Small intestine (tissue), 7 donors: ENCODE data around the gene MMP11. TPM values are rescaled to one million over a fixed set of nuclear protein-coding genes. Genes with fewer than 3 reads are reported as not detected.

Experiments used
- DNase-seq, 2 donors: peaks; one replicate each; pipeline versions ENCODE4 v3.0.0 to v3.0.0-alpha.2; 2013
- FAIRE-seq: peaks from 2 replicates; lab custom pipeline; 2012; peaks lifted over from hg19 to GRCh38; lab: Jason Lieb, UNC
- H3K27ac ChIP-seq, 3 donors: one replicate each; pipeline ENCODE4 v1.5.1; 2013; ENCODE audit warnings: low read length in 2 of 3, mild to moderate bottlenecking in 2 of 3, control low read depth in 1 of 3, inconsistent platforms in 1 of 3, low read depth in 1 of 3, moderate library complexity in 1 of 3
- H3K27me3 ChIP-seq, 3 donors: one replicate each; pipeline ENCODE4 v1.6.1; 2013; ENCODE audit warnings: low read length in 3 of 3, inconsistent platforms in 1 of 3; ENCODE audit not compliant: control insufficient read depth in 3 of 3, insufficient read depth in 3 of 3
- H3K36me3 ChIP-seq, 3 donors: one replicate each; pipeline ENCODE4 v1.6.1; 2013; ENCODE audit warnings: low read length in 3 of 3, inconsistent platforms in 1 of 3, low read depth in 1 of 3, mild to moderate bottlenecking in 1 of 3, moderate library complexity in 1 of 3; ENCODE audit not compliant: control insufficient read depth in 3 of 3, insufficient read depth in 2 of 3
- H3K4me1 ChIP-seq, 3 donors: one replicate each; pipeline ENCODE4 v1.6.1; 2013; ENCODE audit warnings: low read length in 2 of 3, inconsistent platforms in 1 of 3, low read depth in 1 of 3, mild to moderate bottlenecking in 1 of 3, moderate library complexity in 1 of 3; ENCODE audit not compliant: control insufficient read depth in 3 of 3, insufficient read depth in 2 of 3
- H3K4me3 ChIP-seq, 3 donors: one replicate each; pipeline ENCODE4 v1.5.1; 2013; ENCODE audit warnings: low read length in 3 of 3, control low read depth in 1 of 3, inconsistent platforms in 1 of 3, low read depth in 1 of 3, mild to moderate bottlenecking in 1 of 3, moderate library complexity in 1 of 3
- H3K9me3 ChIP-seq, 2 donors: one replicate each; pipeline ENCODE4 v1.6.1; 2013; ENCODE audit warnings: low read depth in 1 of 2, low read length in 1 of 2; ENCODE audit not compliant: control insufficient read depth in 2 of 2, insufficient read depth in 1 of 2
- WGBS, 3 donors: extraction: QIAGEN DNeasy Blood & Tissue Kit; methylation state at CpG; one replicate each; pipeline ENCODE4 v1.1.7; 2013; 5-methylcytosine and 5-hydroxymethylcytosine counted together
- polyA plus RNA-seq, 4 donors: library from polyadenylated mRNA; stranded (reverse) in 3 of 4; unstranded in 1 of 4; fragments of 200-250 nt in 3 of 4; fragments of 120-200 nt in 1 of 4; gene quantifications; one replicate each; pipeline versions ENCODE4 v1.2.1 to v1.2.3, GENCODE V29; 2013
- donor health status: healthy with polysubstance abuse.
- donor health status: control.
- donor health status: control.
- donor health status: Bipolar disorder and iron deficiency.
- donor health status: healthy.

Gene MMP11
- polyA plus RNA-seq, 4 donors = 1.1 to 16.8 (median 1.7) TPM; not detected in 1

GRCh38 chr22:23745791-23746190 is 26.9 kb upstream of the MMP11 start:
- H3K27ac ChIP-seq = no peak overlapping the region
- peaks cover 0 to 35% (median 3%) of the 10 kb centered on the region in 3 donors for H3K36me3 ChIP-seq
- H3K27me3 ChIP-seq = no peaks in the 10 kb centered on the region
- WGBS, 3 donors = 12 to 60% (median 50%) methylated on average over 6 of the region's 6 CpGs
- no peak overlapping the region for H3K4me3 ChIP-seq
- H3K4me1 ChIP-seq = peaks cover 0 to 8% (median 0%) of the 10 kb centered on the region in 3 donors
- FAIRE-seq (no peak), DNase-seq (peak; percentile 36 to 56)
- no peaks in the 10 kb centered on the region for H3K9me3 ChIP-seq

- peaks cover 0 to under 1% (median 0%) of the 10 kb centered on the region in 3 donors for H3K36me3 ChIP-seq
- H3K27ac ChIP-seq = no peak overlapping the region
- H3K27me3 ChIP-seq = no peaks in the 10 kb centered on the region
- H3K4me1 ChIP-seq = peaks cover 0 to 11% (median 0%) of the 10 kb centered on the region in 3 donors
- FAIRE-seq = no peak
- H3K9me3 ChIP-seq = no peaks in the 10 kb centered on the region
- WGBS, 3 donors = 67 to 86% (median 80%) methylated on average over 12 of the region's 12 CpGs
- peak in 1 of 2 donors; percentile 11 for DNase-seq
- H3K4me3 ChIP-seq = peak overlapping the region in 1 of 3 donors; percentile 68
Measured at GRCh38 chr22:23749841-23750301, 22.8 kb upstream of the MMP11 start.

- FAIRE-seq (no peak), DNase-seq (no peak)
- H3K27me3 ChIP-seq = no peaks in the 10 kb centered on the region
- WGBS, 3 donors = 29 to 37% (median 35%) methylated on average over 5 of the region's 5 CpGs
- H3K36me3 ChIP-seq = no peaks in the 10 kb centered on the region
- peak overlapping the region in 2 of 3 donors; percentile 71 to 79 for H3K27ac ChIP-seq
- H3K4me1 ChIP-seq = peaks cover 0 to 11% (median 0%) of the 10 kb centered on the region in 3 donors
- H3K4me3 ChIP-seq = peak overlapping the region; percentile 63 to 82 (median 68)
- H3K9me3 ChIP-seq = no peaks in the 10 kb centered on the region
Measured at GRCh38 chr22:23750367-23750713, 22.3 kb upstream of the MMP11 start.

- WGBS, 3 donors = 1% methylated on average over 62 to 78 of the region's 78 CpGs
- H3K4me1 ChIP-seq = peaks cover 0 to 10% (median 0%) of the 10 kb centered on the region in 3 donors
- no peaks in the 10 kb centered on the region for H3K27me3 ChIP-seq
- H3K27ac ChIP-seq = peak within 1 kb of the TSS; percentile 97 to 99 (median 98)
- DNase-seq (peak; percentile 94 to 96), FAIRE-seq (no peak)
- H3K4me3 ChIP-seq = peak within 1 kb of the TSS; percentile 63 to 97 (median 82)
- H3K36me3 ChIP-seq = no peaks in the 10 kb centered on the region
- no peaks in the 10 kb centered on the region for H3K9me3 ChIP-seq
Measured at GRCh38 chr22:23750714-23751440, 21.8 kb upstream of the MMP11 start, which contains the start of gene ZNF70. Gene ZNF70 (minus strand): TSS chr22:23751112. CDS start chr22:23745140, 5,972 bp downstream.

GRCh38 chr22:23751441-23751996 is 21.1 kb upstream of the MMP11 start:
- FAIRE-seq = no peak
- no peak for DNase-seq

DNA sequence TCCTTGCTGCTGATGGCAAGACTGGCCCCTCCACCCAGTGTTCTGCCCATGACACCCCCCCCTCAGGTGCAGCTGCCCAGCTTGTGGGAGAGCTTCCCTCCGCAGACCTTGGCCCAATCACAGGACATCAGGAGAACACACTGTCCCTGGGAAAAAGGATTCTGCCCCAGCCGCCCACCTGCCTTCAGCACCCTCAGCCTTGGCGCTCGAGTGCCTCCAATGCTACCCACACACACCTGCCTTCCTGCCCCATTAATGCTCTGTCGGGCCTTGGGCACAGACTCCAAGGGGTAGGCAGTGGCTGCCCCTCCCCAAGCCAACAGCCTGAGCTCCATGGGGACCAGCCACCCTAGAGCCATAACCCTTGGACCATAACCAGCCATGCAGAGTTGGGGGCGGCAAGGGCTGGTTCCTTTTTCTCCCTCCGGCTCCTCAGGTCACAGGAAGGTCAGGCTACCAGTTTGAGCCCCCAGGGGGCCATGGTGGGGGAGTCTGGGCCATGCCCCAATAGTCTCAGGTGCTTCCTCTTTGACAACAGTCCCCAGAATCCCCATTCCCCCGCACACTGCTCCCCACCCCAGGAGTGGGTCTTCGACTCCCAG is 20.5 kb upstream of the MMP11 start:
- Histone ChIP-seq H3K4me1 (peaks cover 0 to 5% (median 0%) of the 10 kb centered on the region in 3 donors), H3K36me3 (no peaks in the 10 kb centered on the region), H3K27me3 (no peaks in the 10 kb centered on the region), H3K27ac (peak overlapping the region in 1 of 3 donors; percentile 99), H3K9me3 (no peaks in the 10 kb centered on the region), H3K4me3 (no peak overlapping the region)
- 72 to 86% (median 86%) methylated on average over 9 of the region's 9 CpGs for WGBS, 3 donors
- DNase-seq (no peak), FAIRE-seq (no peak)

More at GRCh38 chr22:23751441-23751996, 21.1 kb upstream of the MMP11 start:
- peak overlapping the region; percentile 97 to 99 (median 98) for H3K27ac ChIP-seq
- no peaks in the 10 kb centered on the region for H3K36me3 ChIP-seq
- peaks cover 0 to 5% (median 0%) of the 10 kb centered on the region in 3 donors for H3K4me1 ChIP-seq
- peak overlapping the region; percentile 63 to 97 (median 82) for H3K4me3 ChIP-seq
- H3K9me3 ChIP-seq = no peaks in the 10 kb centered on the region
- no peaks in the 10 kb centered on the region for H3K27me3 ChIP-seq
- 19 to 27% (median 19%) methylated on average over 22 of the region's 22 CpGs for WGBS, 3 donors

GRCh38 chr22:23752750-23753149 is 19.9 kb upstream of the MMP11 start:
- Histone ChIP-seq H3K4me1 (peaks cover 0 to 5% (median 0%) of the 10 kb centered on the region in 3 donors), H3K4me3 (no peak overlapping the region), H3K36me3 (no peaks in the 10 kb centered on the region), H3K9me3 (no peaks in the 10 kb centered on the region), H3K27me3 (no peaks in the 10 kb centered on the region), H3K27ac (no peak overlapping the region)
- 88 to 99% (median 92%) methylated on average over 16 of the region's 16 CpGs for WGBS, 3 donors
- no peak for DNase-seq
- FAIRE-seq = no peak

DNA sequence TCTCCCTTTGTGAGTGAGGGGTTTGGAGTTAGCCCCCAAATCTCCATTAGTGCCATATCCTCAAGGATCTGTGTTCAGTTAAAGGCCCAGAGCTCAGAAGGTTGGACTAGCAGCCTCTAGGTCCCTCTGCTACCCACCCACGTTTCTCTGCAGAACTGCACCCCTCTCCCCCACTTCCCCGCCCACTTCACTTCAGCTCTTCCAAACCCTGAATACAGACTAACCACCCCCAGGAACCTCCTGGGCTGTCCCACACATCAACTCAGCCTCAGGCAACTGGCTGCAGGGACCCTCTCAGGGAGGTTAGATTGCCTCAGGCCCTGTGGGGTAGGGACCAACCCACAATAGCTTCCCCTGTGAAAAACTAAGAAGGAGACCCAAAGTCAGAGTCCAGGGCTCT is 19.3 kb upstream of the MMP11 start:
- FAIRE-seq = no peak
- Histone ChIP-seq H3K9me3 (no peaks in the 10 kb centered on the region), H3K4me1 (peaks cover 0 to 5% (median 0%) of the 10 kb centered on the region in 3 donors), H3K27me3 (no peaks in the 10 kb centered on the region), H3K4me3 (no peak overlapping the region), H3K27ac (no peak overlapping the region), H3K36me3 (no peaks in the 10 kb centered on the region)
- no peak for DNase-seq
- WGBS, 3 donors = 65 to 78% (median 76%) methylated on average over 2 of the region's 2 CpGs
